ENCODE data around the gene GALNT10.

GALNT10 gene

DNA sequence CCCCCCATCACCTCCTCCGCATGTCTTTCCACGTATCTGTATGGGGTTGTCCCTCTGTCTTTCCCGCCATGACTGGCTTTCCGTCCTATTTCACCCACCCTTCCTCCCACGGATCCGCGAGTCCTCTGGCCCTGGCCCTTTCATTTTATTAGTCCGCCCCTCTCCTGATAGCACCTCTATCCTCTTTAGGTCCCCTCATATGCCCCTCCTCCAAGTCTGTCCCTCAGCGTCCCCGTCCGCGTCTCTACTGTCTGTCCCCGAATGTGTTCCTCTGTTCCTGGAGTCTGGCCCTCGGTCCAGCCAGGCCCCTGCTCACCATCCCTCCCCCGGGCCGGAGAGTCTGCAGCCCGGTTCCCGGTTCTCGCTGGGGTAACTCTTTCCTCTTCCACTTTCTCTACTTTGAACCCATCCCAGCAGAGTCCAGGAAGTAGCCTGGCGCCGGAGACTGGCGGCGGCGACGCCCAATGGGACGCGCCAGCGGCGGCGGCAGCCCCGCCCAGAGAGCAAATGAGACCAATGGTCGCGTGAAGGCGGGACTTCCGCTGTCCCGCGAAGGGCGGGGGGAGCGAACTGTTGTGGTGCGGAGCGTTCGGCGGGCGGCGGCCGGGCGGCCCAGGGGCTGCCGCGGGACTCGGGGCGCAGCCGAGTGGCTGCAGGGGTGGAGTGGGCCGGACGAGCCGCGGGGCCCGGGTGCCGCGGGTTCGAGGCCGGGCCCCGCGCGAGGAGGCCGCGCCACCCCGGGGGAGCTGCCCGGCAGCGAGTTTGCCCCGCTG, 255.1 kb downstream of the GALNT10 start, which contains the start of gene SAP30L:
TSS of gene SAP30L (plus strand) at position 576 of the 773 bp plus-strand sequence. CDS start 608 bp downstream, outside the sequence.
- peak; percentile 97 for DNase-seq (ENCODE audit: low read depth)

DNA sequence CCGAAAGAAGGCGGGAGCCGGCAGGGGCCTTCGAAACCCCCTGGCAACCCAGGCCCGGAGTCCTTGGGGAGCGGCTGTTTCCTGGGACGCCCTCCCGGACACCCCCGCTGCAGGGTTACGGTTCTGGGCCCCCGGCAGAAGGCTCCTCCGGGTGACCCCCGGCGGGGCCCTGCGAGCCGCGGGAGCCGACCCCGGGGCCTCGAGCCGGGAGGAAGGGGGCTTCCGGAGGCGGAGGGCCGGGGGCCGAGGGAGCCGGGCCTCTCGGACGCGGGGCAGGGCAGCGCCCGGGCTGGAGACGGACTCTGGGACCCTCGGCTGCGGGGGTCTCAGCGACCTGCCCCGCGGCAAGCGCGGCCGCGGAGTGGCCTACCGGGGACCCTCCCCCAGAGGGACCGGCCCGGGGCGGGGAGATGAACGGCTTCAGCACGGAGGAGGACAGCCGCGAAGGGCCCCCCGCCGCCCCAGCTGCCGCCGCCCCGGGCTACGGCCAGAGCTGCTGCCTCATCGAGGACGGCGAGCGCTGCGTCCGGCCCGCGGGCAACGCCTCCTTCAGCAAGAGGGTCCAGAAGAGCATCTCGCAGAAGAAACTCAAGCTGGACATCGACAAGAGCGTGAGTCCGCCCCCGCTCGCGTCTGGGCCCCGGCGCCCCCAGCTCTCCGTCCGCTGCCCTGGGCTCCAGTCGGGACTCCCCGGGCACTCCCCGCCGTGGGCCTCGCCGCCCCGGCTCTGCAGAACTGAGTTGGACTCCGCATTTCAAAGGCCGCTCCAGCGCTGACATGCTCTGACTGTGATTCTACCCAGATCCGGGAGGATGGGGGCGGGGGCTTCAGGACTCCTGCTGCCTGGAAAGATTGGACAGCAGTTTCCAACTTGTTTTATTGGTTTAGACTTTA, 255.9 kb downstream of the GALNT10 start:
- DNase-seq (ENCODE audit: low read depth): peak; percentile 25

DNA sequence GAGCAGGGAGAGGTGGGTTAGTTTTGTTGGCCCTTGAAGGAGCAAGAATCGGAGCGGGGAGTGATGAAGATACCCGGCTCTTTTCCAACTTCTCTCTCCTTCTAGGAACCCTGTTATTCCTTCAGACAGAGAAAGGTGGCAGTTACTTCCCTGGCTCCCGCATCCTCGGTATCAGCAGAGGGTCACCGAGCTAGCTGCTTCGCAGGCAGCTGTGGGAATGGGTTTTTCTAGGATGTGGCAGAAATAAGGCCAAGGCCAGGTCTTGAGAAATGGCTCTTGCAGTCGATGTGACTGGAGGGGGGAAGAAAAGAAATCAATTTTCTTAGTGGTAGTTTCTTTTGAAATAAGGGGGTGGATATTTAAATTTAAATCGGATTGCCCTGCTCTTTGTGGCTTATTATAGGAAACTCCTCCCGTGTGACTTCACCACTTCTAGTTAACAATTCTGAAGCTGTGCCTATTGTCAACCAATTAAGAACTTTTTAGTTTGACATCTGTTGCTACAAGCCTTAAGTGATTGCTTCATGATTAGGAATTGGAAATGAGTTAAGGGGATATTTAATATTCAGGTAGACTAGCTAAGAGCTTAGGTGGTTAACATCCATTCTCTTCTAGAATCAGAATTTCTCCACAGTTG, 256.7 kb downstream of the GALNT10 start:
- no peak for DNase-seq (ENCODE audit: low read depth)

DNA sequence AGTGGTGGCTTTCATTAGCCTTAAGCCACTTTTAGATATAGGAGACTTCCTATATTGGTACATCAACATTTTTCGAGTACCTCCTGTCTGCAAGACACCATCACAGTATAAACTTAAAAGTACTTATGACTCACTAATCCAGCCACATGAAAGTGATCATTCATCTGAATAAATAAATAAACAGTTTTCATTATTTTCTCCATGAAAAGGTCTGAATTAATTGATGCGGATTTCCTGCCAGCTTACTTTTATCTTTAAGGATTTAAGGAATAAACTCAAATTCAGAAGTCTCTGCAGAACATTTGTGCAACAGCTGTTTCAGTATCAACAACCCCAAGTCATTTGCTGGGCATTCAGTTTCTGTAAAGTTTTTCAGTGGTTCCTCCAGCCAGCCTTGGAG, 259.3 kb downstream of the GALNT10 start:
- DNase-seq (ENCODE audit: low read depth): no peak

DNA sequence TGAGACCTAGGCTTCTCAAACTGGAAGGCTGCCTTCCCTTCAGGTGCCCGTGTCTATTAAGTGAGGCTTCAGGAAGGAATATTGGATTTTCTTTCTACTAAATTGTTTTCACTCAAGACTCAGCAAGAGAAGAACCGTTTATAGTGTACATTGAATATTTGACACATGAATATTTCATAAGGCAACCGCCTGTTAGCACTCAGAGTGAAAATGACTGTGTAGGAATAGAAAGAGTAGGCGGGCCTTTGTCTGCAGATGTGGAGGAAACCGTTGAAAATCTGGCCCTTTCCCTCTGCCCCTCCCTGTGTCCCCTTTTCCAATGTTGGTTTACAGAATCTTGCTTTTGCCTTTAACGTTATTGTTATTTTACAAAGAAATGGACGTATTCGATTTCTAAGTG, 261.4 kb downstream of the GALNT10 start:
- no peak for DNase-seq (ENCODE audit: low read depth)

DNA sequence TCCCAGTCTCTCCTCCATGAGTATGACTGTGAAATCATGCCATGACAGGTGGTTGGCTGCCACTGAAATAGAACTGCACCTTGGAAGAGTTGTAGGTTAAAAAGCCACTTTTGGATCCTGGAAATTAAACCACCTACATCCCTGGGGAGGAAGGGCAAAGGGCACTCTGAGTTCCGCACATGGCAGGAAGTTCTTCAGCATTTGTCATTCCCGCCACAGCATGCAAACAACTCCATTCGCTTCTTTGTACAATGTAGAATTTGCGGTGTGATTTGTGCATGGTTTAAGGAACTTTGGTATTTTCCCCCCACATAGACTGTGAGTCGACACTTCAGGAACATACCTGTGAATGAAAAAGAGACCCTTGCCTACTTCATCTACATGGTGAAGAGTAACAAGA, 265.1 kb downstream of the GALNT10 start:
- DNase-seq (ENCODE audit: low read depth): no peak

DNA sequence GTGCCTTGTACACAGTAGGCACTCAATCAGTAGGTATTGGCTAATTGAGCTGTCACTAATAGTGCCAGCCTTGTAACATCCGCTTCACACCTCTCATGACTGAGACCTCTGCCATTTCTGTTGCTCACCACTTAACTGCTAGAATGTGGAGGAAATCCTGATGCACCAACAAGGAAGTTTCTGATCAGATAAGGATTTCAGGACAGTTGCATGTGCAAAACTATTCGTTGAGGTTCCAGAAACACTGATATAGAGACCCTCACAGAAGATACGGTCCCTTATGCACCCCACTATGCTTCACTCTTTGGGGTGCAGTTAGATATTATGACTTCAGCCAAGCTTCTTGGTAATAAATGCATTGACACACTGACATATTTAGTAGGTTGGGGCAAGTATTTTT, 266.0 kb downstream of the GALNT10 start:
- no peak for DNase-seq (ENCODE audit: low read depth)

DNA sequence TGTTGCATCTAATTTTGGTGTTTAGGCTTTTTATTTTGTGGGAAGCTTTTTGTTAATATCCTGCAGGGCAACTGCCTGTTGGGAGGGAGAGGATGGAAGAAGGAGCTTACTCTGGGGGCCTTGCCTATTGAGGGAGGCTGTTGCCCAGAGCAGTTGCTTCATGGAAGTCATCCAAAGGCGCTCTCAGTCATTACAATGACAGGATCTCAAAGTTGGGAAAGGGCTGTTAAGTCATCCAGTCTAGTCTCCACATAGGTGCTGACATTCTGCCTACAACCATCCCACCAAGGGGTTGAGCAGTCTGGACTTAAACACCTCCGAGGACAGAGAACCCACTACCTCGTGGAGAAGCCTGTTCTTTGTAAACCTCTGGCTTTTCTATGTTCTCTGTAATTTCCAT, 268.5 kb downstream of the GALNT10 start:
- DNase-seq (ENCODE audit: low read depth): no peak

DNA sequence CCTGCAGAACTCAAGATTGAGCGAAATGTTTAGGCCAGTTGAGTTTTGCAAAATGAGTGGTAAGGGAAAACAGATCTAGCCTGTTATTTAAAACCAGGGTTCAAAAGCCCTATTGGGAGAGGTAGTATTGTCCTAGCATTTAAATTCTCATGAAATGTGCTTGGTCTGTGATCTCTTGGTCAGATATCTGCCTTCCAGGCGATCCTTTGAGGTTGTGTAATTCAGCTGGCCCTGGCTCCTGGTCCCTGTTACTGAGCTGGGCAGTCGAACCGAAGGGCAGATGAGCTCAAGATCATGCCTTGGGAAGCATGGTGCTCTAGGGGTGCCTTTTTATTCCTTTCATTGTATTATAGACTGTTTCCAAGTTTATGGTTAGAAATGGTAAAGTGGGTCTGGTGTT, 269.6 kb downstream of the GALNT10 start:
- no peak for DNase-seq (ENCODE audit: low read depth)

DNA sequence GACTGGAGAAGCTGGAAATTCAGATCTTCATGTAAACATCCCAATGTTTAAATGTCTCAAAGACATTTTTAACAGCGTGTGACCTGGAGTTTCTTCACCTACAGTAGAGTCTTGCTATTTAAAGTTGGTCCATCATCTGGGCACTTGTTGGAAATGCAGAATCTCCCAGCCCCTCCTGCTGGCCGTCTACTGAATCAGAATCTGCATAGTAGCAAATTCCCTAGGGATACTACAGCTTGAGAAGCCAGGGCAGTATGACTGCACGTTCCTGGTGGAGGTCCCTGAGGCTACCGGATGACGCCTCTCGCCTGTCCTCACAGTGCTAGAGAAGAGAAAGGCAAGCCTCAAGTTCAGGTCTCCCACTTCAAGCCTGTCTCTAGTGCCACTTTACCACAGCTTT, 271.0 kb downstream of the GALNT10 start:
- DNase-seq (ENCODE audit: low read depth): no peak

DNA sequence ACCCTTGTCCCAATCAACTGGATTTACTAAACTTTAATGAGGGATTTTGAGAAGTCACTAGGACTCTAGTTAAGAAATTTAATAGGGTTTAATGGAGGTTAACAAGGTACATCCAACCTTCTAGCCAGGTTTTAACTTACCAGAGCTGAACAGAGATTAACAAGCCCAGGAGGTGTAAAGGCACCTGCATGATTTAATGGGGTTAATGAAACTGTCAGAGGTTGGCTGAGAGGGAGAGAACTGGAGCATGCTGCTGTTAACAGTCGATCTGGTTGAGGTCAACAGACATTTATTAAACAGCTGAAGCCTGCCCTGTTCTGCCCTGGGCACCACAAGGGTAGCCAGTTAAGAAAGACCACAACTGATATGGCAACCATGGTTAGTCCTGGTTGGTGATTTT, 273.9 kb downstream of the GALNT10 start:
- no peak for DNase-seq (ENCODE audit: low read depth)

DNA sequence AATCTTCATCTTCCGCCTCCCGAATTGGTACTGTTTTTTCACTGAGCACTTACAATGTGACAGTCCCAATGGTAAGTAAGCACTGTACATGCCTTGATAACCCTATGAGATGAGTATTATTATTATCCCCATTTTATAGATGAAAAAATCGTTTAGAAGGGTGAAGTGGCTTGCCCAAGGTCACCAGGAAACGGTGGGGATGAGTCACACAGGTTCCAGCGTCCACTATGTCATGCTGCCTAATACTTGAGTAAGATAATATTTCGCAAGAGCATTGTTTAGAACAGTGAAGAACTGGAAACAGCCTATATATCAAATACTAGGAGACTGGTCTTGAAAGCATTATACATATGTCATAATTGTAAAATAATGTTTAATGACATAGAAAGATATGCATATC, 274.6 kb downstream of the GALNT10 start:
- DNase-seq (ENCODE audit: low read depth): no peak

DNA sequence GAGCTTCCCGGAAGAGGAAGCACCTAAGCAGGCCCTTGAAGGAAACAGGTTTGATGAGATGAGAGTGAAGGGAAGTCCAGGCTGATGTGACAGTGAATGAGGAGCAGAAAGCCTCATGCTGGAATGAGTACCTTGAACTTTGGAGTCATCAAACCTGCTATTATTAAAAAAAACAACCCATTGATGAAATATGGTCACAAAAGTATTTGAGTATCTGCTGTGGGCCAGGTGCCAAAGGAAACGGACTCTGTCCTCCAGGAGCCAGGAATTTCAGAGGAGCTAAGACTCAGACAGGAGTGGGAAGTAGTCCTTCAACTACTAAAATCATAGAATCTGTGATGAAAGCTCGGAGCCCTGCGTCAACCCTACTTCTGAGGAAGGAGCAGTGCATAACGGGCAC, 275.6 kb downstream of the GALNT10 start:
- DNase-seq (ENCODE audit: low read depth): no peak

DNA sequence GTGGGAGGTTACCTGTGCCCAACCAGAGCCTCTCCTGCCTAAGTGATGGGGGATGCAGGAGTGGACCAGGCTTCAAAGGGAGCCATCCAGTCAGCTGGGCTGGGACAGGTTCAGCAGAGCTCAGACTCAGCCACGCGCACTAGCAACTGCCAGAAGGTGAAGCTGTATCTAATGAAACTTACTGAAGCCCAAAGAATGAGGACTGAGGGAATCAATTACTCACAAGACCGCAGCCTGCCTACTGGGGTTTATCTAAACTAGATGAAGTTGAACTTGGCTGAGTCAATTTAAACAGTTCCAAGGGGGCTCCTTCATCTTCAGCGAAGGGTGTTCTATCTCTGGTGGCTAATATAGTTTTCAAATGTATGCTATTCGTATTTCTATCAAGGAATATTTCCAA, 276.1 kb downstream of the GALNT10 start:
- no peak for DNase-seq (ENCODE audit: low read depth)

DNA sequence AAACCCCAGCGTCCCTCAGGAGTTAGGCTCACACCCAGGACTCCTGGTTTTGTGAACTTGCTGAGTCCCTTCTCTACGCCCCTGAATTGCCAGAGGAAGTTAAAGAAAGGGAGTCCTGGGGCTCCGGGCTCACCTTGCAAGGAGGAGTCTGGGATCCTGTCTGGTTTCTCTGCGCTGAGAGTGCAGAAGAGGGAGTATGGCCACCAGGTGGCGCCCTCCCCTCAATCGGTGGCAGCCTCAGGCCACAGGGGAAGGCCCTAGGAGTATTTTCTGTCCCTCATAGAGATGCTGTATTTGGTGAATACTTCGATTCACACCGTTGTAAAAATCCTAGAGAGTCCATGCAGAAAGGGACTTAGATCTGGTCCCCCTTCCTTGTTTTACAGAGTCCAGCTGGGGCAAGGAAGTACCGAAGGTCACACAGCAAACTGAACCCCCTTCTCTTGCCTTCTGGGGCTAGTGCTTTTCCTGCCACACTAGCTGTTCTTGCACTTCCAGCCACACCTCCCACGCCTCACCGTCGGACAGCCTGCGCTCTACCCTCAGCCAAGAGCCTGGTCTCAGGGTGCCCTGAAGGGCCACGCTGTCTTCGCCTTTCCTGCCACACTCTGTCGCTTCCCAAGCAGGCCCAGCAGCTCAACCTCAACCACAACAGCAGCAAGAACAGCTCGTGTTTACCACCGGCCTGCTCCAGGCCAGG, 277.3 kb downstream of the GALNT10 start:
- DNase-seq (ENCODE audit: low read depth): peak; percentile 73

DNA sequence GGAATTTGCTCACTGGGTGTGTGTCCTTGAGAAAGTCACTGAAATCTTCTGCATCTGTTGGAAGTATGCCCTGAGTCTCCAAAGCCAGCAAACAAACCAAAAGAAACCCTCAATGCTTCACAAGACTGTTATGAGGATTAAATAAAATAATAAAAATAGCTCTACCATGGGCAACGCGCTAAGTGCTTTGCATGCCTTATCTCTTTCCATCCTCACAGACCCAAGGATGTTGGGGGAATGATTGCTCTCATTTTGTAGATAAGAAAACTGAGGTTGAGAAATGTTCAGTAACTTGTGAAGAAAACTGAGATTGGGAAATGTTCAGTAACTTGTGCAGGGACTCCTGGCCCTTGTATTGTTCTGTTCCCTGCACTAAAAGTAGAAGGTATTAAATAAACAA, 279.6 kb downstream of the GALNT10 start:
- no peak for DNase-seq (ENCODE audit: low read depth)
